ENCODE measurements around the gene CATSPERE. TPM values are rescaled to one million over a fixed set of nuclear protein-coding genes. Genes with fewer than 3 reads are reported as not detected.
"Not testable (repeated sequence)": the region's sequence is repeated elsewhere in the genome, so short reads cannot be mapped to it uniquely, and the experiment has no call there.

Gene CATSPERE
- total and polyA plus RNA-seq, 3 experiments from 2014 or later: 0.24 to 0.68 (median 0.64) TPM

DNA sequence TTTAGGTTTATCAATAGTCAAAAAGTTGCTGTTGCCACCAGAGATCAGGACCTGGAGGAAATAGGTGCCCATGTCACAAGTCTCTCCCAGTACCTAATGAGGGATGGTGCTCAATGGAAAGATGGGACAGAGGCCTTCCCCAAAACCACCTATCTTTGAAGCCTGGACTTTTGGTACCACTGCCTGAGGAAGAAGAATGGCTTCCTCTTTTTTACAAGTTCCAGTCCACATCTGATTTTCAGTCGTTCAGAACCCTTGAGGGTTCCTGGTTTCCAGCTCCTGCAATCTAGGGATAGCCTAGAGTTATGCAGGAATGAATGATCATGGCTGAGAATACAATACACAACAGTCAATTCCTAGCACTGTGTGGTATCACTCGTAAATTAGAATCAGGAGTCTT is 5.7 kb downstream of the CATSPERE start:
- H3K27ac Mint-ChIP-seq: no peak overlapping the region

DNA sequence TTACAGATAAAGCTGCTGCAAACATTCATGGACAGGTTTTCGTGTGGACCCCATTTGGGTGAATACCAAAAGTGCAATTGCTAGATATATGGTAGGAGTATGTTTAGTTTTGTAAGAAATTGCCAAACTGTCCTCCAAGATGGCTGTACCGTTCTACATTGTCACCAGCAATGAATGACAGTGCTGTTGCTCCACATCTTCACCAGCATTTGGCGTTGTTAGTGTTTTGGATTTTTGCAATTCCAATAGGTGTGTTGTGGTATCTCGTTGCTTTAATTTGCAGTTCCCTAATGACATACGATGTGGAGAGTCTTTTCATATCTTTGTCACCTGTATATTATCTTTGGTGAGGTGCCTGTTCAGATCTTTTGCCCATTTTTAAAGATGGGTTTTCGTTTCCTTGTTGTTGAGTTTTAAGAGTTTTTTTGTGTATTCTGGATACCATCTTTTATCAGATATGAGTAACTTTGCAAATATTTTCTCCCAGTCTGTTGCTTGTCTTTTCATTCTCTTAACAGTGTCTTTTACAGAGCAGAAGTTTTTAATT is 12.1 kb downstream of the CATSPERE start:
- H3K27me3 Mint-ChIP-seq: peaks cover 0 to 3% of the 10 kb centered on the region in 2 donors
- POLR2A ChIA-PET: no interaction called here

More for the DNA sequence above, 5.7 kb downstream of the CATSPERE start:
- Histone ChIP-seq H3K36me3 (ENCODE audit: insufficient read depth, low read length) (no peaks in the 10 kb centered on the region), H3K9me3 (ENCODE audit: low read length) (no peaks in the 10 kb centered on the region), H3K4me1 (ENCODE audit: insufficient read depth, low read length) (peaks cover 2% of the 10 kb centered on the region), H3K4me3 (ENCODE audit: low read length) (no peak overlapping the region), H3K27me3 (ENCODE audit: insufficient read depth, low read length, poor library complexity, severe bottlenecking) (no peaks in the 10 kb centered on the region), H3K27ac (ENCODE audit: low read depth, low read length) (no peak overlapping the region)
- peaks cover 0 to under 1% (median 0%) of the 10 kb centered on the region in 3 donors for H3K4me1 Mint-ChIP-seq
- H3K27me3 Mint-ChIP-seq: no peaks in the 10 kb centered on the region
- no peak overlapping the region for H3K4me3 Mint-ChIP-seq
- no peaks in the 10 kb centered on the region for H3K36me3 Mint-ChIP-seq
- peaks cover 0 to 1% (median 0%) of the 10 kb centered on the region in 5 donors for H3K9me3 Mint-ChIP-seq
- POLR2A ChIA-PET: no interaction called here
- CTCF ChIA-PET: no interaction called here
- no peak for DNase-seq

DNA sequence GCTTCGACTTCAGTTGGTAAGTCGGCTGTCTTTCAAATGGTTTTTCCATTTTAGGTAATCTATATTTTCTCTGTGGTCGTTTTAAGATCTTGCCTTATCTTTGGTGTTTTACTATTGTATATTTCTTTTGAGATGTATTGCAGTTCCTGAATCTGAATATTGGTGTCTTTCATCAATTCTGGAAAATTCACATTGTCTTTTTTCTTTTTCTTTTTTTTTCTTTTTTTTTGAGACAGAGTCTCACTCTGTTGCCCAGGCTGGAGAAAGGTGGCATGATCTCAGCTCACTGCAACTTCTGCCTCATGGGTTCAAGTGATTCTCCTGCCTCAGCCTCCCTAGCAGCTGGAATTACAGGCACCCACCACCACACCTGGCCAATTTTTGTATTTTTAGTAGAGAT is 23.9 kb downstream of the CATSPERE start:
- POLR2A ChIA-PET; H3K9me3 ChIP-seq (ENCODE audit: low read length); H3K27ac ChIP-seq (ENCODE audit: low read depth, low read length); H3K36me3 Mint-ChIP-seq; CTCF ChIA-PET; H3K27me3 ChIP-seq (ENCODE audit: insufficient read depth, low read length, poor library complexity, severe bottlenecking); H3K27me3 Mint-ChIP-seq; H3K4me1 ChIP-seq (ENCODE audit: insufficient read depth, low read length); H3K4me3 ChIP-seq (ENCODE audit: low read length); H3K4me1 Mint-ChIP-seq; DNase-seq; H3K9me3 Mint-ChIP-seq; H3K36me3 ChIP-seq (ENCODE audit: insufficient read depth, low read length); H3K4me3 Mint-ChIP-seq: not testable (repeated sequence)
- peak overlapping the region in 1 of 8 donors; percentile 29 for H3K27ac Mint-ChIP-seq

More for the DNA sequence above, 12.1 kb downstream of the CATSPERE start:
- no peaks in the 10 kb centered on the region for H3K4me1 ChIP-seq (ENCODE audit: insufficient read depth, low read length)
- H3K27ac ChIP-seq (ENCODE audit: low read depth, low read length): no peak overlapping the region
- no peak overlapping the region for H3K27ac Mint-ChIP-seq
- no peaks in the 10 kb centered on the region for H3K36me3 ChIP-seq (ENCODE audit: insufficient read depth, low read length)
- no peak for DNase-seq
- no peaks in the 10 kb centered on the region for H3K27me3 ChIP-seq (ENCODE audit: insufficient read depth, low read length, poor library complexity, severe bottlenecking)
- CTCF ChIA-PET: no interaction called here
- peaks cover under 1 to 10% (median 4%) of the 10 kb centered on the region in 3 donors for H3K36me3 Mint-ChIP-seq
- H3K9me3 ChIP-seq (ENCODE audit: low read length): no peaks in the 10 kb centered on the region
- peaks cover 0 to 6% (median 2%) of the 10 kb centered on the region in 5 donors for H3K9me3 Mint-ChIP-seq
- no peak overlapping the region for H3K4me3 ChIP-seq (ENCODE audit: low read length)
- no peak overlapping the region for H3K4me3 Mint-ChIP-seq
- no peaks in the 10 kb centered on the region for H3K4me1 Mint-ChIP-seq

DNA sequence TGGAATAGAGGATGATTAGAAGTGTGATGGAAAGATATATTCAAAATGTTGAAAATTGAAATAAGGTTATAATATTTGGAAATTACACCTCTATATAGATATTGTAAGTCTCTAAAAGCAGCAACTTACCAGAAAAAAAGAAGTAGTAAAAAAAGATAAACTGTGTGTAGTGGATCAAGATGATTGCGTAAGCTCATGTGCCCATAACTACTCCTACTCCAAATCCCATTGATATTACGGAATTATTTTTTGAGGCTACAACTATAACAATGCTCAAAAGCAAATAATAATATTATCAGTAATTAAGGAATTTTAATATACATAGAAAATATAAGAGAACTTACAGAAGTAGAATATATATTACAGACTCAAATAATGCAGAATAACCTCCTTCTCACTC is 33.6 kb downstream of the CATSPERE start:
- POLR2A ChIA-PET: no interaction called here
- Mint-ChIP-seq H3K9me3 (peaks cover 0 to 10% (median 3%) of the 10 kb centered on the region in 5 donors), H3K4me1 (no peaks in the 10 kb centered on the region)

GRCh38 chr1:244496186-244496585 is 35.1 kb downstream of the CATSPERE start:
- Mint-ChIP-seq H3K4me1 (no peaks in the 10 kb centered on the region), H3K36me3 (peaks cover 0 to 15% (median 0%) of the 10 kb centered on the region in 3 donors), H3K9me3 (peaks cover 11 to 20% (median 13%) of the 10 kb centered on the region in 5 donors), H3K27me3 (no peaks in the 10 kb centered on the region), H3K27ac (no peak overlapping the region), H3K4me3 (no peak overlapping the region)
- Histone ChIP-seq H3K27ac (ENCODE audit: low read depth, low read length) (no peak overlapping the region), H3K4me3 (ENCODE audit: low read length) (no peak overlapping the region), H3K4me1 (ENCODE audit: insufficient read depth, low read length) (no peaks in the 10 kb centered on the region), H3K27me3 (ENCODE audit: insufficient read depth, low read length, poor library complexity, severe bottlenecking) (no peaks in the 10 kb centered on the region), H3K36me3 (ENCODE audit: insufficient read depth, low read length) (no peaks in the 10 kb centered on the region), H3K9me3 (ENCODE audit: low read length) (no peaks in the 10 kb centered on the region)
- CTCF ChIA-PET: no interaction called here
- DNase-seq: no peak
- POLR2A ChIA-PET: no interaction called here

More for the DNA sequence above, 33.6 kb downstream of the CATSPERE start:
- Mint-ChIP-seq H3K4me3 (no peak overlapping the region), H3K27ac (no peak overlapping the region), H3K27me3 (peaks cover 2 to 6% of the 10 kb centered on the region in 2 donors), H3K36me3 (peaks cover 0 to 4% (median 0%) of the 10 kb centered on the region in 3 donors)
- no peak overlapping the region for H3K27ac ChIP-seq (ENCODE audit: low read depth, low read length)
- H3K9me3 ChIP-seq (ENCODE audit: low read length): no peaks in the 10 kb centered on the region
- no peak overlapping the region for H3K4me3 ChIP-seq (ENCODE audit: low read length)
- DNase-seq: no peak
- no peaks in the 10 kb centered on the region for H3K27me3 ChIP-seq (ENCODE audit: insufficient read depth, low read length, poor library complexity, severe bottlenecking)
- H3K4me1 ChIP-seq (ENCODE audit: insufficient read depth, low read length): no peaks in the 10 kb centered on the region
- no peaks in the 10 kb centered on the region for H3K36me3 ChIP-seq (ENCODE audit: insufficient read depth, low read length)
- CTCF ChIA-PET: no interaction called here

DNA sequence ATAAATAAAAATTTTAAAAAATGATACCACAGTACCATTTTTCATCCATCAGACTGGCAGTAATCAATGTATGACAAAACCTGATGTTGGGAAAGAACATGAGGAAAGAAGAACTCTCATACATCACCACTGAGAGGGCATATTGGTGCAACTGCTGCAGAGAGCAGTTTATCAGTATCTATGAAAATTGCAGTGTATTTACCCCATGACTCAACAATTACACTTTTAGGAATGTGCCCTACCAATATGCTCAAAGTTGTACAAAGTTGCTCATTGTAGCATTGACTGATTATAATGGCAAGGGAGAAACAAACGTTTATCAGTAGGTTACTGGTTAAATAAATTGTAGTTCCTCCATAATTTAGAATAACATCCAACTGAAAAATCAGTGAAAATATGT is 36.7 kb downstream of the CATSPERE start:
- H3K27me3 Mint-ChIP-seq: no peaks in the 10 kb centered on the region
- H3K36me3 Mint-ChIP-seq: peaks cover 0 to 15% (median 0%) of the 10 kb centered on the region in 3 donors
- no peak overlapping the region for H3K4me3 Mint-ChIP-seq
- H3K9me3 ChIP-seq (ENCODE audit: low read length): no peaks in the 10 kb centered on the region
- no peaks in the 10 kb centered on the region for H3K4me1 ChIP-seq (ENCODE audit: insufficient read depth, low read length)
- CTCF ChIA-PET: no interaction called here
- H3K27ac Mint-ChIP-seq: no peak overlapping the region
- DNase-seq: no peak
- peaks cover 11 to 18% (median 11%) of the 10 kb centered on the region in 5 donors for H3K9me3 Mint-ChIP-seq
- H3K36me3 ChIP-seq (ENCODE audit: insufficient read depth, low read length): no peaks in the 10 kb centered on the region
- no peak overlapping the region for H3K27ac ChIP-seq (ENCODE audit: low read depth, low read length)
- no peaks in the 10 kb centered on the region for H3K27me3 ChIP-seq (ENCODE audit: insufficient read depth, low read length, poor library complexity, severe bottlenecking)
- H3K4me1 Mint-ChIP-seq: no peaks in the 10 kb centered on the region
- POLR2A ChIA-PET: no interaction called here
- H3K4me3 ChIP-seq (ENCODE audit: low read length): no peak overlapping the region

DNA sequence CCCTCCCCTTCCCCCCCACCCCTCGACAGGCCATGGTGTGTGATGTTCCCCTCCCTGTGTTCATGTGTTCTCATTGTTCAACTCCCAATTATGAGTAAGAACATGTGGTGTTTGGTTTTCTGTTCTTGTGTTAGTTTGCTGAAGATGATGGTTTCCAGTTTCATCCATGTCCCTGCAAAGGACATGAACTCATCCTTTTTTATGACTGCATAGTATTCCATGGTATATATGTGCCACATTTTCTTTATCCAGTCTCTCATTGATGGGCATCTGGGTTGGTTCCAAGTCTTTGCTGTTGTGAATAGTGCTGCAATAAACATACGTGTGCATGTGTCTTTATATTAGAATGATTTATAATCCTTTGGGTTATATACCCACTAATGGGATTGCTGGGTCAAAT is 38.4 kb downstream of the CATSPERE start:
- POLR2A ChIA-PET; H3K4me3 ChIP-seq (ENCODE audit: low read length); CTCF ChIA-PET; H3K27me3 ChIP-seq (ENCODE audit: insufficient read depth, low read length, poor library complexity, severe bottlenecking); H3K9me3 ChIP-seq (ENCODE audit: low read length); H3K27ac Mint-ChIP-seq; H3K4me1 Mint-ChIP-seq; H3K36me3 ChIP-seq (ENCODE audit: insufficient read depth, low read length); H3K4me3 Mint-ChIP-seq; H3K27me3 Mint-ChIP-seq; H3K4me1 ChIP-seq (ENCODE audit: insufficient read depth, low read length); H3K27ac ChIP-seq (ENCODE audit: low read depth, low read length); DNase-seq: not testable (repeated sequence)
- Mint-ChIP-seq H3K9me3 (peaks cover 11 to 14% (median 11%) of the 10 kb centered on the region in 5 donors), H3K36me3 (peaks cover 0 to 15% (median 0%) of the 10 kb centered on the region in 3 donors)

DNA sequence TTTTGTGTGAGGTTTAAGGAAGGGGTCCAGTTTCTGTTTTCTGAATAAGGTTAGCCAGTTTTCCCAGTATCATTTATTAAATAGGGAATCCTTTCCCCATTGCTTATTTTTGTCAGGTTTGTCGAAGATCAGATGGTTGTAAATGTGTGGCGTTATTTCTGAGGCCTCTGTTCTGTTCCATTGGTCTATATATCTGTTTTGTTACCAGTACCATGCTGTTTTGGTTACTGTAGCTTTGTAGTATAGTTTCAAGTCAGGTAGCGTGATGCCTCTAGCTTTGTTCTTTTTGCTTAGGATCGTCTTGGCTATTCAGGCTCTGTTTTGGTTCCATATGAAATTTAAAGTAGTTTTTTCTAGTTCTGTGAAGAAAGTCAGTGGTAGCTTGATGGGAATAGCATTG is 39.4 kb downstream of the CATSPERE start:
- H3K27ac ChIP-seq (ENCODE audit: low read depth, low read length); H3K4me1 Mint-ChIP-seq; H3K36me3 ChIP-seq (ENCODE audit: insufficient read depth, low read length); H3K9me3 ChIP-seq (ENCODE audit: low read length); H3K27me3 Mint-ChIP-seq; H3K27ac Mint-ChIP-seq; H3K4me3 ChIP-seq (ENCODE audit: low read length); H3K27me3 ChIP-seq (ENCODE audit: insufficient read depth, low read length, poor library complexity, severe bottlenecking); H3K4me3 Mint-ChIP-seq; CTCF ChIA-PET; DNase-seq; H3K4me1 ChIP-seq (ENCODE audit: insufficient read depth, low read length); POLR2A ChIA-PET: not testable (repeated sequence)
- H3K9me3 Mint-ChIP-seq: peaks cover 11 to 14% (median 11%) of the 10 kb centered on the region in 5 donors
- H3K36me3 Mint-ChIP-seq: peaks cover 0 to 15% (median 2%) of the 10 kb centered on the region in 3 donors

All from CD8-positive, alpha-beta memory T cell (primary cell).